ENCODE results near the gene HES7.

HES7 gene

GRCh38 chr17:8166731-8167130 lies 42.8 kb upstream of the HES7 start:
- H3K9ac ChIP-seq (ENCODE audit: low read depth, low read length) = no peak overlapping the region

GRCh38 chr17:8164815-8165131 lies 40.9 kb upstream of the HES7 start:
- no peaks in the 10 kb centered on the region for H3K27me3 ChIP-seq (ENCODE audit: insufficient read depth, low read length, poor library complexity)
- TF ChIP-seq, protein P1, sequence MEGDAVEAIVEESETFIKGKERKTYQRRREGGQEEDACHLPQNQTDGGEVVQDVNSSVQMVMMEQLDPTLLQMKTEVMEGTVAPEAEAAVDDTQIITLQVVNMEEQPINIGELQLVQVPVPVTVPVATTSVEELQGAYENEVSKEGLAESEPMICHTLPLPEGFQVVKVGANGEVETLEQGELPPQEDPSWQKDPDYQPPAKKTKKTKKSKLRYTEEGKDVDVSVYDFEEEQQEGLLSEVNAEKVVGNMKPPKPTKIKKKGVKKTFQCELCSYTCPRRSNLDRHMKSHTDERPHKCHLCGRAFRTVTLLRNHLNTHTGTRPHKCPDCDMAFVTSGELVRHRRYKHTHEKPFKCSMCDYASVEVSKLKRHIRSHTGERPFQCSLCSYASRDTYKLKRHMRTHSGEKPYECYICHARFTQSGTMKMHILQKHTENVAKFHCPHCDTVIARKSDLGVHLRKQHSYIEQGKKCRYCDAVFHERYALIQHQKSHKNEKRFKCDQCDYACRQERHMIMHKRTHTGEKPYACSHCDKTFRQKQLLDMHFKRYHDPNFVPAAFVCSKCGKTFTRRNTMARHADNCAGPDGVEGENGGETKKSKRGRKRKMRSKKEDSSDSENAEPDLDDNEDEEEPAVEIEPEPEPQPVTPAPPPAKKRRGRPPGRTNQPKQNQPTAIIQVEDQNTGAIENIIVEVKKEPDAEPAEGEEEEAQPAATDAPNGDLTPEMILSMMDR (IDR thresholded peaks at IDR 0.05; ENCODE audit: borderline replicate concordance, extremely low read depth, low read length, poor library complexity, severe bottlenecking) = no peak
- TF ChIP-seq EZH2 (IDR thresholded peaks at IDR 0.05; ENCODE audit: borderline replicate concordance, low read depth, low read length, severe bottlenecking) = no peak
- peaks cover 47% of the 10 kb centered on the region for H3K4me1 ChIP-seq (ENCODE audit: insufficient read depth, low read length)
- peak overlapping the region; percentile 100 for H3K9ac ChIP-seq (ENCODE audit: low read depth, low read length)
- peaks cover 35% of the 10 kb centered on the region for H3K79me2 ChIP-seq (ENCODE audit: insufficient read depth, low read length)
- H3K9me3 ChIP-seq (ENCODE audit: insufficient read depth, low read length, severe bottlenecking) = no peaks in the 10 kb centered on the region
- DNase-seq = peak; percentile 30
- peak overlapping the region; percentile 97 for H3K27ac ChIP-seq (ENCODE audit: low read length)
- H3K4me2 ChIP-seq (ENCODE audit: insufficient read depth, low read length) = peak overlapping the region; percentile 97
- H3K36me3 ChIP-seq (ENCODE audit: insufficient read depth, low read length) = peaks cover 26% of the 10 kb centered on the region
- peak overlapping the region in 1 of 2 experiments; percentile 99; a peak in 1 of 4 replicates for H3K4me3 ChIP-seq (ENCODE audit: low read depth in 1 of 2, low read length in 2 of 2)
- H2AFZ ChIP-seq (ENCODE audit: low read depth, low read length) = peak overlapping the region; percentile 97
- no peak for ATAC-seq (ENCODE audit: insufficient read depth, low read depth)
- H4K20me1 ChIP-seq (ENCODE audit: insufficient read depth, low read length) = peaks cover 18% of the 10 kb centered on the region

More at GRCh38 chr17:8166731-8167130, 42.8 kb upstream of the HES7 start:
- peaks cover 35% of the 10 kb centered on the region for H3K4me1 ChIP-seq (ENCODE audit: insufficient read depth, low read length)
- H4K20me1 ChIP-seq (ENCODE audit: insufficient read depth, low read length) = peaks cover 7% of the 10 kb centered on the region
- H3K4me2 ChIP-seq (ENCODE audit: insufficient read depth, low read length) = no peak overlapping the region
- no peak overlapping the region for H3K4me3 ChIP-seq (ENCODE audit: low read depth in 1 of 2, low read length in 2 of 2)
- TF ChIP-seq, protein P1 (IDR thresholded peaks at IDR 0.05; ENCODE audit: borderline replicate concordance, extremely low read depth, low read length, poor library complexity, severe bottlenecking) = no peak
- no peak for TF ChIP-seq EZH2 (IDR thresholded peaks at IDR 0.05; ENCODE audit: borderline replicate concordance, low read depth, low read length, severe bottlenecking)
- no peaks in the 10 kb centered on the region for H3K27me3 ChIP-seq (ENCODE audit: insufficient read depth, low read length, poor library complexity)
- H3K9me3 ChIP-seq (ENCODE audit: insufficient read depth, low read length, severe bottlenecking) = no peaks in the 10 kb centered on the region
- H2AFZ ChIP-seq (ENCODE audit: low read depth, low read length) = no peak overlapping the region
- ATAC-seq (ENCODE audit: insufficient read depth, low read depth) = no peak
- DNase-seq = no peak
- H3K36me3 ChIP-seq (ENCODE audit: insufficient read depth, low read length) = peaks cover 7% of the 10 kb centered on the region
- no peak overlapping the region for H3K27ac ChIP-seq (ENCODE audit: low read length)
- peaks cover 17% of the 10 kb centered on the region for H3K79me2 ChIP-seq (ENCODE audit: insufficient read depth, low read length)

- peaks cover 41% of the 10 kb centered on the region for H3K79me2 ChIP-seq (ENCODE audit: insufficient read depth, low read length)
- H3K4me3 ChIP-seq (ENCODE audit: low read depth in 1 of 2, low read length in 2 of 2) = peak overlapping the region in 1 of 2 experiments; percentile 99; a peak in 2 of 4 replicates
- no peaks in the 10 kb centered on the region for H3K27me3 ChIP-seq (ENCODE audit: insufficient read depth, low read length, poor library complexity)
- peak; percentile 82 for DNase-seq
- TF ChIP-seq, protein P1 (IDR thresholded peaks at IDR 0.05; ENCODE audit: borderline replicate concordance, extremely low read depth, low read length, poor library complexity, severe bottlenecking) = no peak
- TF ChIP-seq EZH2 (IDR thresholded peaks at IDR 0.05; ENCODE audit: borderline replicate concordance, low read depth, low read length, severe bottlenecking) = no peak
- peak overlapping the region; percentile 97 for H2AFZ ChIP-seq (ENCODE audit: low read depth, low read length)
- peak overlapping the region; percentile 97 for H3K27ac ChIP-seq (ENCODE audit: low read length)
- peaks cover 53% of the 10 kb centered on the region for H3K4me1 ChIP-seq (ENCODE audit: insufficient read depth, low read length)
- peaks cover 31% of the 10 kb centered on the region for H3K36me3 ChIP-seq (ENCODE audit: insufficient read depth, low read length)
- peak overlapping the region; percentile 97 for H3K4me2 ChIP-seq (ENCODE audit: insufficient read depth, low read length)
- peak; percentile 70 for ATAC-seq (ENCODE audit: insufficient read depth, low read depth)
- H4K20me1 ChIP-seq (ENCODE audit: insufficient read depth, low read length) = peaks cover 23% of the 10 kb centered on the region
- H3K9ac ChIP-seq (ENCODE audit: low read depth, low read length) = peak overlapping the region; percentile 100
- H3K9me3 ChIP-seq (ENCODE audit: insufficient read depth, low read length, severe bottlenecking) = no peaks in the 10 kb centered on the region
Observed at GRCh38 chr17:8163978-8164814, 40.3 kb upstream of the HES7 start.
